B cell (primary cell): Measurements from ENCODE around the gene CGRRF1. TPM values are rescaled to one million over a fixed set of nuclear protein-coding genes. Genes with fewer than 3 reads are reported as not detected.

Source experiments
- ATAC-seq: fragments of 200-7000 bp; cut with Tn5 transposase; one replicate; pipeline ENCODE4 v1.10.0; 2021; ENCODE audit warnings: low read depth, mild to moderate bottlenecking, moderate number of reproducible peaks, moderate library complexity
- CTCF ChIA-PET: fragments of 350-600 bp; sonication (Branson Sonifier 250); formaldehyde crosslinking; loops from one replicate; lab custom pipeline; 2021; ENCODE audit warnings: antibody characterized with exemption, inconsistent platforms; lab: Charles Lee
- POLR2A ChIA-PET: fragments of 350-600 bp; sonication (Branson Sonifier 250); formaldehyde crosslinking; loops from one replicate; lab custom pipeline; 2021; ENCODE audit warnings: antibody characterized with exemption; lab: Charles Lee
- DNase-seq: peaks from one replicate; pipeline ENCODE4 v3.0.0; 2013
- H2AFZ ChIP-seq: 2 replicates; pipeline ENCODE4 v1.6.1; 2012; ENCODE audit warnings: mild to moderate bottlenecking, low read depth, low read length; ENCODE audit not compliant: insufficient read depth, poor library complexity, severe bottlenecking
- H3K27ac ChIP-seq, 2 donors: 1 replicate in 1 of 2; 2 replicates in 1 of 2; pipeline ENCODE4 v1.5.1; 2012 to 2013; ENCODE audit warnings: low read length in 2 of 2, mild to moderate bottlenecking in 2 of 2, moderate library complexity in 1 of 2
- H3K27me3 ChIP-seq, 4 experiments: fragments of 200-600 bp in 1 of 4; sonication (generic) in 1 of 4; replicated peaks in 1 of 4; 1 replicate in 2 of 4; 2 replicates in 2 of 4; pipeline versions ENCODE4 v1.6.1 to v1.7.0; 2013 to 2016; ENCODE audit warnings: low read length in 3 of 4, mild to moderate bottlenecking in 2 of 4, mixed read lengths in 1 of 4, moderate library complexity in 1 of 4; ENCODE audit not compliant: insufficient read depth in 4 of 4, control insufficient read depth in 3 of 4; ENCODE audit errors: control extremely low read depth in 1 of 4
- H3K36me3 ChIP-seq, 2 experiments: replicated peaks in 1 of 2; 1 replicate in 1 of 2; 2 replicates in 1 of 2; pipeline versions ENCODE4 v1.6.1 to v1.7.1; 2013; ENCODE audit warnings: low read length in 1 of 2; ENCODE audit not compliant: insufficient read depth in 2 of 2, control insufficient read depth in 1 of 2; ENCODE audit errors: control extremely low read depth in 1 of 2, extremely low read depth in 1 of 2
- H3K4me1 ChIP-seq, 2 donors: fragments of 200-600 bp in 1 of 2; sonication (generic) in 1 of 2; 1 replicate in 1 of 2; 2 replicates in 1 of 2; pipeline versions ENCODE4 v1.5.1 to v1.6.1; 2013 to 2017; ENCODE audit warnings: low read length in 2 of 2; ENCODE audit not compliant: control insufficient read depth in 2 of 2, insufficient read depth in 2 of 2
- H3K4me2 ChIP-seq: replicated peaks from 2 replicates; pipeline ENCODE3; 2012; ENCODE audit warnings: mild to moderate bottlenecking, low read depth, low read length; ENCODE audit not compliant: poor library complexity, severe bottlenecking
- H3K4me3 ChIP-seq, 5 experiments: fragments of 200-600 bp in 1 of 5; sonication (generic) in 1 of 5; 1 replicate in 3 of 5; 2 replicates in 2 of 5; pipeline versions ENCODE4 v1.5.1 to v1.7.0; 2011 to 2016; ENCODE audit warnings: low read length in 4 of 5, mild to moderate bottlenecking in 4 of 5, low read depth in 2 of 5, control low read depth in 1 of 5, moderate library complexity in 1 of 5; ENCODE audit not compliant: insufficient read depth in 1 of 5; ENCODE audit errors: control extremely low read depth in 1 of 5, extremely low read depth in 1 of 5
- H3K79me2 ChIP-seq: fragments of 200-600 bp; sonication (generic); one replicate; pipeline ENCODE4 v1.6.0; 2016; ENCODE audit warnings: low read length; ENCODE audit not compliant: control insufficient read depth, insufficient read depth
- H3K9ac ChIP-seq: fragments of 200-600 bp; sonication (generic); 2 replicates; pipeline ENCODE4 v1.6.1; 2017; ENCODE audit warnings: mild to moderate bottlenecking, low read length, moderate library complexity
- H3K9me3 ChIP-seq, 3 donors: one replicate each; pipeline versions ENCODE4 v1.6.1 to v1.7.1; 2013; ENCODE audit warnings: low read length in 2 of 3; ENCODE audit not compliant: control insufficient read depth in 2 of 3, insufficient read depth in 1 of 3; ENCODE audit errors: control extremely low read depth in 1 of 3
- H4K20me1 ChIP-seq: 2 replicates; pipeline ENCODE4 v1.6.0; 2012; ENCODE audit warnings: mild to moderate bottlenecking, low read length; ENCODE audit not compliant: insufficient read depth, control insufficient read depth, poor library complexity, severe bottlenecking
- H3K27ac Mint-ChIP-seq: one replicate; pipeline ENCODE4 v1.8.0; 2021; ENCODE audit warnings: mixed read lengths
- H3K27me3 Mint-ChIP-seq: one replicate; pipeline ENCODE4 v1.8.0; 2021; ENCODE audit warnings: mixed read lengths
- H3K4me1 Mint-ChIP-seq: one replicate; pipeline ENCODE4 v1.8.0; 2021; ENCODE audit warnings: mixed read lengths
- H3K4me3 Mint-ChIP-seq: one replicate; pipeline ENCODE4 v1.8.0; 2021; ENCODE audit warnings: mixed read lengths
- H3K9me3 Mint-ChIP-seq: one replicate; pipeline ENCODE4 v1.8.0; 2022; ENCODE audit warnings: mixed read lengths; ENCODE audit not compliant: insufficient read depth
- CTCF ChIP-seq: fragments of 200-600 bp; IDR thresholded peaks from one replicate; pipeline ENCODE4 v1.8.0; 2022; ENCODE audit warnings: antibody characterized with exemption, mild to moderate bottlenecking
- EZH2 ChIP-seq: IDR thresholded peaks from 2 replicates; pipeline ENCODE4 v1.6.1; 2012; ENCODE audit warnings: borderline replicate concordance, low read depth, mild to moderate bottlenecking, moderate library complexity, low read length; ENCODE audit not compliant: insufficient read depth, poor library complexity, severe bottlenecking
- WGBS: methylation state at CpG from one replicate; pipeline ENCODE4 v1.1.5; 2013; ENCODE audit warnings: missing lambda C conversion rate; ENCODE audit not compliant: insufficient coverage; 5-methylcytosine and 5-hydroxymethylcytosine counted together
- intact Hi-C: fragments of 100-400 bp; cut with micrococcal nuclease; formaldehyde crosslinking; loops from one replicate; pipeline ENCODE4 v1.10.0; 2022
- polyA plus RNA-seq: library from polyadenylated mRNA; depleted of rRNA; stranded (reverse); fragments of >200 nt; gene quantifications from 2 replicates; pipeline ENCODE4 v1.2.3, GENCODE V29; 2012
- total RNA-seq, 2 donors: library from RNA; stranded (reverse); fragments of 120-200 nt in 1 of 2; gene quantifications; 1 replicate in 1 of 2; 2 replicates in 1 of 2; pipeline versions ENCODE4 v1.2.3 to v1.2.4, GENCODE V29; 2013 to 2022

The CGRRF1 gene
- total and polyA plus RNA-seq, 2 donors (not counting 1 experiment from before 2014, with no cell fraction given): 10.0 to 15.8 TPM

GRCh38 chr14:54580933-54581332 is 71.2 kb downstream of the CGRRF1 start:
- no peak overlapping the region for H3K27ac ChIP-seq
- ATAC-seq (no peak), DNase-seq (no peak)
- H3K9ac ChIP-seq: no peak overlapping the region
- 100% methylated on average over 2 of the region's 3 CpGs for WGBS
- POLR2A ChIA-PET: no interaction called here
- peaks cover 3% of the 10 kb centered on the region for H3K9me3 Mint-ChIP-seq
- no peaks in the 10 kb centered on the region for H3K9me3 ChIP-seq
- peaks cover 21% of the 10 kb centered on the region for H3K79me2 ChIP-seq
- H3K27me3 Mint-ChIP-seq: no peaks in the 10 kb centered on the region
- H3K4me3 ChIP-seq: no peak overlapping the region
- no peaks in the 10 kb centered on the region for H3K4me1 Mint-ChIP-seq
- H2AFZ ChIP-seq: no peak overlapping the region
- no peak overlapping the region for H3K4me2 ChIP-seq
- no peaks in the 10 kb centered on the region for H3K27me3 ChIP-seq
- intact Hi-C loops: no loop called here
- no peak for TF ChIP-seq CTCF
- TF ChIP-seq EZH2: no peak
- no peak overlapping the region for H3K4me3 Mint-ChIP-seq
- CTCF ChIA-PET: no interaction called here
- H3K36me3 ChIP-seq: no peaks in the 10 kb centered on the region
- no peaks in the 10 kb centered on the region for H3K4me1 ChIP-seq
- H4K20me1 ChIP-seq: peaks cover 5% of the 10 kb centered on the region
- no peak overlapping the region for H3K27ac Mint-ChIP-seq

GRCh38 chr14:54582334-54582733 is 72.6 kb downstream of the CGRRF1 start:
- intact Hi-C loops: no loop called here
- no peaks in the 10 kb centered on the region for H3K4me1 Mint-ChIP-seq
- H3K27ac Mint-ChIP-seq: no peak overlapping the region
- H3K9ac ChIP-seq: no peak overlapping the region
- no peaks in the 10 kb centered on the region for H3K36me3 ChIP-seq
- 97% methylated on average over 6 of the region's 7 CpGs for WGBS
- ChIA-PET POLR2A (no interaction called here), CTCF (interaction anchor here (0.8 kb wide), 1 partner anchor 191 kb away, joined by 5 read pairs; no protein-coding TSS in a partner anchor)
- H3K9me3 Mint-ChIP-seq: peaks cover 11% of the 10 kb centered on the region
- no peak overlapping the region for H3K4me3 ChIP-seq
- H2AFZ ChIP-seq: no peak overlapping the region
- H3K27me3 Mint-ChIP-seq: no peaks in the 10 kb centered on the region
- no peak overlapping the region for H3K27ac ChIP-seq
- H3K27me3 ChIP-seq: no peaks in the 10 kb centered on the region
- no peaks in the 10 kb centered on the region for H3K9me3 ChIP-seq
- peaks cover 5% of the 10 kb centered on the region for H4K20me1 ChIP-seq
- peaks cover 14% of the 10 kb centered on the region for H3K79me2 ChIP-seq
- ATAC-seq (no peak), DNase-seq (no peak)
- H3K4me3 Mint-ChIP-seq: no peak overlapping the region
- no peaks in the 10 kb centered on the region for H3K4me1 ChIP-seq
- H3K4me2 ChIP-seq: no peak overlapping the region
- no peak for TF ChIP-seq EZH2
- no peak for TF ChIP-seq CTCF
